Tibial nerve (tissue), 3 donors: Measurements from ENCODE around the gene TCTN3.

Experiments
- POLR2A ChIP-seq, 2 donors: fragments of 450-650 bp; IDR thresholded peaks; one replicate each; pipeline ENCODE4 v1.6.1; 2017; ENCODE audit warnings: antibody characterized with exemption in 2 of 2, mild to moderate bottlenecking in 2 of 2, moderate library complexity in 2 of 2
- TF ChIP-seq, protein P1 (sequence below), 5 experiments: fragments of 200-600 bp in 3 of 5; fragments of 450-650 bp in 2 of 5; sonication (generic) in 3 of 5; IDR thresholded peaks; one replicate each; pipeline ENCODE4 v1.5.1; 2016 to 2019; ENCODE audit warnings: antibody characterized with exemption in 5 of 5, mild to moderate bottlenecking in 3 of 5, moderate library complexity in 2 of 5

DNA sequence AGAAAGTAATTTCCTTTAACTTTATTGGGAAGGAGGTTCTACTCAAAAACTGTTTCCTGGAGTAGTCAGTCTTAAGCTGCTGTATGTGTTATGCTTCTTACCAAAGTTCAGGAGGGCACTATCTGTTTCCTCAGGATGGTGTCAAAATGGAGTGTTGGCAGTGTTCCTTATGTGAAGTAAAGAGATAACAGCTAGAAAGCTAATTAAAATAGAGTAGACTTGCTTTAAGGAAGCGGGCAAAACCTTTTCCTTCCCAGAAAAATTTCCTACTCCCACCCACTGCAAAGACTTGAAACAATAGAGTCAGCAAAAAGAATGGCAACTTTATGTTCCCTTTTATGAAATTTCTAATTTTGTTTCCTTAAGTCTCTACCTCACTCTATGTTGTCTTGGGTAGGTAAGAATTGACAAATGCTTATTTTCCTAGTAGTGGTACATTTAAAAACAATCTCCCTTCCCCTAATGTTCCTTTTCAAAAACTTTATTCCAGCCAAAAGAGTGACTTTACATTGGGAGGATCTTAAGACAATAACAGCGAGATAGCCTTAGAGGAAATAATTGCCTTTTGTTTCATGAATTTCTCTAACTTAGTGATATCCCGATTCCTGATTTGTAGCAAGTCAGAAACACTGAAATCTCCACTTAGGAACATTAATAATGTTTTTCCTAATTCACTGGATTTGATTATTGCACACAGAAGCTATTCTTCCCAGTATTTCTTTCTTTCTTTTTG, 35.8 kb upstream of the TCTN3 start:
- no peak for TF ChIP-seq POLR2A (IDR thresholded peaks at IDR 0.05)
- TF ChIP-seq, protein P1, sequence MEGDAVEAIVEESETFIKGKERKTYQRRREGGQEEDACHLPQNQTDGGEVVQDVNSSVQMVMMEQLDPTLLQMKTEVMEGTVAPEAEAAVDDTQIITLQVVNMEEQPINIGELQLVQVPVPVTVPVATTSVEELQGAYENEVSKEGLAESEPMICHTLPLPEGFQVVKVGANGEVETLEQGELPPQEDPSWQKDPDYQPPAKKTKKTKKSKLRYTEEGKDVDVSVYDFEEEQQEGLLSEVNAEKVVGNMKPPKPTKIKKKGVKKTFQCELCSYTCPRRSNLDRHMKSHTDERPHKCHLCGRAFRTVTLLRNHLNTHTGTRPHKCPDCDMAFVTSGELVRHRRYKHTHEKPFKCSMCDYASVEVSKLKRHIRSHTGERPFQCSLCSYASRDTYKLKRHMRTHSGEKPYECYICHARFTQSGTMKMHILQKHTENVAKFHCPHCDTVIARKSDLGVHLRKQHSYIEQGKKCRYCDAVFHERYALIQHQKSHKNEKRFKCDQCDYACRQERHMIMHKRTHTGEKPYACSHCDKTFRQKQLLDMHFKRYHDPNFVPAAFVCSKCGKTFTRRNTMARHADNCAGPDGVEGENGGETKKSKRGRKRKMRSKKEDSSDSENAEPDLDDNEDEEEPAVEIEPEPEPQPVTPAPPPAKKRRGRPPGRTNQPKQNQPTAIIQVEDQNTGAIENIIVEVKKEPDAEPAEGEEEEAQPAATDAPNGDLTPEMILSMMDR (IDR thresholded peaks at IDR 0.05), result no peak
